MV-4-11 (cell line): ENCODE results near the gene FMOD.
"Not testable (repeated sequence)": the region's sequence is repeated elsewhere in the genome, so short reads cannot be mapped to it uniquely, and the experiment has no call there.

Experiments
- DNase-seq: peaks from one replicate; lab custom pipeline; 2025; lab: John Stamatoyannopoulos, UW

The FMOD gene

GRCh38 chr1:203306089-203306964 is 44.6 kb downstream of the FMOD start:
- DNase-seq = peak; percentile 56

- DNase-seq = no peak
Observed at GRCh38 chr1:203305809-203306088, 45.2 kb downstream of the FMOD start.

GRCh38 chr1:203304919-203305808 is 45.8 kb downstream of the FMOD start, which contains the start of gene BTG2:
BTG2 (plus strand) TSS chr1:203305519; CDS start chr1:203305607, 88 bp downstream.
- peak; percentile 69 for DNase-seq

DNA sequence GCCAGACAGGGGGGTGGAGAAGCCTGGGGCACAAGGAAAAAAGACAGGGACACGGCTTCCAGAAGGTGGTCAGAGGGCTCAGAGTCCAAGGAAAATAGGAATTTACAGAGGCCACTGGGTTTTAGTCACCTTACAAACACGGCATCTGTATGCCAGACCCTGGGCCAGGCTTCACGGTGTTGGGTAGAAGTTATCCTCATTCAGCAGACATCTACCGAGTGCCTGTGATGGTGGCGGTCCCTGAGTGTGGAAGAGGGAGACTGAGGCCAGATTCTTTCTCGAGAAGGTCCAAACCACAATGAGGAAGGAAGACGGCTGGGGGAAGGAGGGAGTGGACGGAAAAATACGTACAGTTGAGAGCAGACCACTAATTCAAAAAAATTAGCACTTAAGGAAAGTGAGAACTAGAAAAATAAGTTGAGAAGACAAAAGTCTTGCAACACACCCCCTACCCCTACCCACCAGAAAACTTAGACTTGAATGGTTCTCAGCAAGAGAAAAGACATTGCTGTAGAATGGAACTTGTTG is 46.5 kb downstream of the FMOD start:
- peak; percentile 46 for DNase-seq

- no peak for DNase-seq
Observed at GRCh38 chr1:203302894-203303293, 48.0 kb downstream of the FMOD start.

- DNase-seq = no peak
Observed at GRCh38 chr1:203302456-203302855, 48.5 kb downstream of the FMOD start.

- DNase-seq = no peak
Observed at GRCh38 chr1:203301331-203301668, 49.6 kb downstream of the FMOD start.

DNA sequence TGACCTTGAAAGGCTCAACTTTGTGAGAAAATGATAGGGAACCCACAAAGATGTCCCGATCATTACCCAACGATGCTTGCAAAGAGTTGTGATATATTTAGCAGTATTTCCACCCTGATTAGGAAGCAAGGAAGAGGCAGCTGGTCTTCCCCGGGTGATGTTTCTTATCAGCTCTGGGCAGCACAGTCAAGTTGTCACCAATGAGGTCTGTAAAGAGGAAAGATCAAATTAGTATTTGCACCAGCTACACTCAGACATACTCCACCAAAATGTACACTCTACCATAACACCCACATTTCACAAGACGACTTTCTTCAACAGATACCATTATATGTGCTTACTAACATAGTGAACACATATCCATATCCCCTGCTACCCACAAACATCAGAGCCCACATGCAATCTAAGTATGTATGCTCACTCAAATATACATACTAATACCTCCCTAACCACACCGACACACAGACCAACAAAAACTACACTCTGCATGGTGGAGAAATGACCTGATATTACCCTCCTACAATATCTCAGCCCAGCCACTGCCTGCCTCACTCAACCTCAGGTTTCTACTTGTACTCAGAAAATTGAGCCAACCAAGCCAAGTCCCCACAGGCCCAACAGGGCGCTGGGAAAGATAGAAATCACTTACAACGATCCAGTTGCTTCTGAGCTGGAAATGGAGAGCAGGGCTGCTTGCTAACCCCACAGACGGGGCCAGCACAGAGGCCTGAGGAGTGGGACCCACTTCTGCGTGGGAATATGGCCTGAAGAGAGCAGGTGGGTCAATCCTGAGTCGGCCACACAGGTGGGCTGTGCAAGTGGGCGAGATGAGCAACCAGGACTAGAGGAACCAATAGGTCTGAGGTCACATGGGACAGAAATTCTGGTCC is 50.2 kb downstream of the FMOD start:
- peak; percentile 33 for DNase-seq

GRCh38 chr1:203299719-203300429 is 51.0 kb downstream of the FMOD start:
- not testable (repeated sequence) for DNase-seq

- DNase-seq = no peak
Observed at GRCh38 chr1:203299169-203299568, 51.8 kb downstream of the FMOD start.

GRCh38 chr1:203296460-203297073 is 54.4 kb downstream of the FMOD start:
- DNase-seq = no peak

DNA sequence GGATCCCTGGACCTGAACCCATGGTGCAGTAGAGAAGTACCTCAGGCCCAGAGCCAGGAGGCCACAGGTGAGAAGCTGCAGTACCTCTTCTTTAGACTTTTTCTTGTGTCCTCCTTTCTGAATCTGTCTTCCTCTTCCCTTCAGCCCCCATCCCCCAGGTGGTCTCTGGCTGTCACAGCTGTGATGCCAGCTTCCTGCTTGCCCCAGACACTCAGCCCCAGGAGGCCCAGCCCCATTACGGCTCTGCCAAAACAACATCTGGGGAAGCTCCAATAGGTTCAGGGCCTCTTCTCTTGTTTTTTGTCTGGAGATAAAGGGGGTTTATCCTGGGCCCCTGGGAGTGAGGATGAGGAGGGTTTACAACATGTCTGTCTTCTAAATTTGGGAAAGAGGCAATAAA is 55.1 kb downstream of the FMOD start:
- no peak for DNase-seq

DNA sequence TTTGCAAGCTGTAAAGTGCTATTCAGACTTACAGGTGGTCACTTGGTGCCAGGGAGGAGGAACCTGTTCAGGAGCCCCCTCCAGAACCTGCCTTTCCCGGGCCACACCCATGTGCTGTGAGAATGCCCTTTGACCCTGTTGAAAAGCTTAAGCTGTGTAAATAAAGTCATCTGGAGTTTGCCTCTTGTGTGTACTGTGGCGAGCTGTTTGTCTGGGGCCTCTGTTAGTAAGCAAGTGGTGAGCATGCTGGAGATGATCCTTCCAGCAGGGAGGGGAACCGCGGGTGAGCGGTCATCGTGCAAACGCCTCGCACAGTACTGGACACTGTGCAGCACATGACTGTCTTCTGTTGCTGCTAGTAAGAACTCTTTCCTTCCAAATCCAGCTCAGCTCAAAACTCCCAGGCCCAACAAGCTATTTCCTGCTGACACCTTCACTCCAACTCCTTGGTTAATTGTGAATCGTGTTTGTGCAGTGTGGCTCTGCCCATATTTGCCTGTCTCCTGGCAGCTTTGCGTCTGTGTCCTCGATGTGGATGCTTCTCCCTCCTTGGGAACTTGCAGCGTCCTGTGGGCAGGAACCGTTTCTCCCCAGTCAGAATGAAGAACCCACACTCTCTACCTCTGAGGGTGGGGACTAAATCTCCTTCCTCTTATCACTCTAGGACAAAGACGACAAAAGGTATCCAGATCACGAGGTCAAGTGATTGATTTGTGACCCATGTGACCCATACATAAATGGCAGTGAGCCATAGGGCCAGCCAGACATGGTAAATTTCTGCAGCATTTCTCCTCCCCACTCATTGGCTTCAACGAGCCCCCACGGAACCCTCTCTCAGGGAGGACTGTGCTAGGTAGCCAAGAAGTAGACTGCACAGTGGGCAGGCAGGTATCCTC is 59.5 kb downstream of the FMOD start:
- no peak for DNase-seq
